GM21526 (cell line): Measurements from ENCODE around the gene COTL1.
"Not testable (repeated sequence)": the region's sequence is repeated elsewhere in the genome, so short reads cannot be mapped to it uniquely, and the experiment has no call there.

ENCODE experiments used
- ATAC-seq: cut with Tn5 transposase; IDR thresholded peaks from one replicate; pipeline ENCODE4 v1.9.1; 2021; ENCODE audit warnings: moderate library complexity; ENCODE audit not compliant: unreplicated experiment, low FRiP score

Gene COTL1

GRCh38 chr16:84535851-84536250, 82.0 kb downstream of the COTL1 start:
- no peak for ATAC-seq

DNA sequence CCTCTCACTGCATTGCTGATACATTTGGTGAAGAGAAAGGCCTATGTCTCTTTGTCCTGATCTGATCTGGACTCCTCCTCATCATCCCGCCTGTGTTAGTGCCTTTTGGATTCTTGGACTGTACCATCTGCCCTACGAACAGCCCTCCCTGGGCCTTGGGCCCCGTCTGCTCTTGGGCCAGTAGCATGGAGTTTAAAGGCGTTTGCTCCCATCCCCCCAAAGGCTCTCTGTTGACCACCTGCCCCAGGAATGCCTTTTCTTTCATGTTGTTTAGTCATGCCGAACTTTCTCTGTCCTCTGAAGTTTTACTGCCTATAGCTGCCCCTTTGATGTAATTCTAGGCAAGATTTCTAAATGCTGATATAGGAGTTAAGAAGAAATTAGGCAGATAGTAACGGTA, 82.5 kb downstream of the COTL1 start:
- no peak for ATAC-seq

DNA sequence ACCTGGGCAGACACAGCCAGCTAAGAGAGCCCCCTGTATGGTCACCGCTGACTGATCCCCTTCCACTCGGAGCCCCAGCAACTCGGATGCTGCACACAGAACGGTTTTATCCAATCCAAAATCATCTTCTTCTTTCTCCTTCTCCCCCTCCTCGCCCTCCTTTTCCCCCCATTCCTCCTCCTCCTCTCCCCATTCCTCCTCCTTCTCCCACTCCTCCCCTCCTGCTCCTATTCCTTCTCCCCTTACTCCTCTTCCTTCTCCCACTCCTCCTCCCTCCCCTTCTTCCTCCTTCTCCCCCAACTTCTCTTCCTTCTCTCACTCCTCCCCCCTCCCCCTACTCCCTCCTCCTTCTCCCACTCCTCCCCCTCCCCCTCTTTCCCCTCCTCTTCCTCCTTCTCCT, 83.1 kb downstream of the COTL1 start:
- no peak for ATAC-seq

GRCh38 chr16:84532855-84533486, 84.9 kb downstream of the COTL1 start:
- no peak for ATAC-seq

DNA sequence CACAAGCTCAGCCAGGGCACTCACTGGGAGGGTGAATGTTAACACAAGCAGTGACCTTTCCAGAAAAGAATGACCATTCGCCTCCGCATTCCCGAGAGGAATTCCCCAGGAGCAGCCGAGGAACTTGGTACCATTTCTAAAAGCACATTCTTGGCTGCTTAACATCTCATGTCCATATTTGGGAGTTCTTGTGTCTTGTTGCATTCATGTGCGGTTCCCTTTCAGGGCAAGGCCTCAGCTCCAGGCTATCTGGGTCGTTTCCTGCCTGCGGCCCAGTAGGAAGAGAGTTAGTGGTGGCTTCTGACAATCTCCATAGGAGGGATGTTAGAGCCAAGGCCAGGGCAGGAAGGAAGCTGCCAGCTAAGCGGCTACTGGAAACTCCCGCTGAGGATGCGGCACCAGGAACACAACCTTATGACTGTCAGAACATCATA, 85.6 kb downstream of the COTL1 start:
- no peak for ATAC-seq

DNA sequence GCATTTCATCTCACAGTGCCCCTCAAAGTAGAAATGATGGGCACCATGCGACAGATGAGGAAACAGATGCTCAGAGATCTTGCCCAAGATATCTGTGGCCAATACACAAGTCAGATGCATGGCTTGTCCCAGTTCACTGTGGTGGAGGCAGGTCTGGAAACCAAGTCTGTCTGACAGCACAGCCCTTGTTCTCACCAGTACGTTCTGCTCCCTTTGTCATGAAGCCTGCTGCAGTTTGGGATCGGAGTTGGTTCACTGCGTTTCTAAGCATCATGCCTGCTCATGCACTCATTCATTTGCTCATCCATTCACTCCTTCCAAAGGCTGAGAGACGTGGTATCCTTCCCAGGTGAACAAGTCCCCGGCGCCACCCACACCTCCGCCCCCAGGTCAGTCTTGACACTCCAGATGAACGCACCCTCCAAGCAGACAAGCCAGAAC, 86.2 kb downstream of the COTL1 start:
- no peak for ATAC-seq

DNA sequence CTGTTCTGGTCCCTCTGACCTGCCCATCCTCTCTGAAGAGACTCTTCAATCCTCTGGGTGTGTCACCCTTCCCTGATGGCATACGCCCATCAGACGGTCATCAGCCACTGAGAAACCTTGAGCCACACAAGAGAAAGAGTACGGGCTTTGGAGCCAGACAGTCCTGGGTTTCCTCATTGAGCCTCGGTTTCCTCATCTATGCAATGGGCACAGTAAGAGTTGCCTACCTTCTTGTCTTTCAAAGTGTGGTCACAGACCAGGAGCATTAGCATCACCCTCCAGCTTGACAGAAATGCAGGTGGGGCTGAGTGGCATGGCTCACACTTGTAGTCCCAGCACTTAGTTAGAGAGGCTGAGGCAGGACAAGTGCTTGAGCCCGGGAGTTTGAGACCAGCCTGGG, 87.3 kb downstream of the COTL1 start:
- no peak for ATAC-seq

DNA sequence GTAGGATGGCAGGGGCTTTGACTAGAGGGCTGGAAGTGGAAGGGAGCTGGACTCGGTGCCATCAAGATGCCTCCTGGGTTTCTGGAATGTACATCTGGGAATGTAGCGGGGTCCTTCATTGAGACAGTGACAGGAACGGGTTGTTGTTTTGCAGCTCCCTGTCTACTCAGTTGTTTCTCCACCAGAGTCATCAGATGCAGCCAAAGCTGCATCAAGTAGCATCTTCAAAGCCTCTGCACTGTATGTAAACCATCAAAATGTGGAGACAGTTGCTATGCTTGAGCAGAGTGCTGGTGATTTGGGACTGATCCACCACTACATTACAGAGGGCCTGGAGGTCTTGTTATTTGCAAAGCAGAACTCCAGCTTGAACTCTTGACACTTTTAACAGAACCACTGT, 88.3 kb downstream of the COTL1 start:
- ATAC-seq = no peak

- ATAC-seq = no peak
These were observed 89.6 kb downstream of the COTL1 start for GRCh38 chr16:84528322-84528721.

DNA sequence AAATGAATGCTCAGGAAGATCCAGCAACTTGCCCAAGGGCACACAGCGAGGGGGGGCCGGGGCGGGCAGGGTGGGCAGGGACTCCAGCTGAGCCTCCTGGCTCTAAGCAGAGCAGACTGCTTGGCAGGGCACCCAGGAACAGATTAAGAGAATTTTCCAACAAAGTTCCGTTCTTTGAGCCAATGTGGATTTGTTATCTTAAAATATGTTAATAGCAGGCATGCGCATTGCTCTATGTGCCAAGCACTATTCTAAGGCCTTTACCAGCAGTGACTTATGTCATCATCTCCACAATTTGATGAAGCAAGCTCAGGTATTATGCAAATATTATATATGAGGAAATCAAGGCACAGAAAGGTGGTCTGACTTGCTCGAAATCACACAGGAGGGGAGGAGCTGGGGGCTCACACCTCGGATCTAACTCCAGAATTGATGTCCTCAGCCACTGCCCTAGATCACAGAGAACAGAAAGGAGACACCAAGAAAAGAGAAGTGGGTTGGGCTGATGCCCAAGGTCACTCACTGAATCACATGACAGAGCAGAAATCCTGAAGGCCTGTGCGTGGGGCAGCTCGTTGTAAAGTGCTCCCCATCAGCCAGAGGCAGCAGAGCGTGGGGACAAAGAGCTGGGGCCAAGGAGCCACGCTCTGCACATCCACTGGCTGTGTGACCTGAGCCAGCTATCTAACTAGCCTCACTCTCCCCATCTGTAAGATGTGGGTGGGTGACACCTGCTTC, 90.2 kb downstream of the COTL1 start:
- no peak for ATAC-seq

DNA sequence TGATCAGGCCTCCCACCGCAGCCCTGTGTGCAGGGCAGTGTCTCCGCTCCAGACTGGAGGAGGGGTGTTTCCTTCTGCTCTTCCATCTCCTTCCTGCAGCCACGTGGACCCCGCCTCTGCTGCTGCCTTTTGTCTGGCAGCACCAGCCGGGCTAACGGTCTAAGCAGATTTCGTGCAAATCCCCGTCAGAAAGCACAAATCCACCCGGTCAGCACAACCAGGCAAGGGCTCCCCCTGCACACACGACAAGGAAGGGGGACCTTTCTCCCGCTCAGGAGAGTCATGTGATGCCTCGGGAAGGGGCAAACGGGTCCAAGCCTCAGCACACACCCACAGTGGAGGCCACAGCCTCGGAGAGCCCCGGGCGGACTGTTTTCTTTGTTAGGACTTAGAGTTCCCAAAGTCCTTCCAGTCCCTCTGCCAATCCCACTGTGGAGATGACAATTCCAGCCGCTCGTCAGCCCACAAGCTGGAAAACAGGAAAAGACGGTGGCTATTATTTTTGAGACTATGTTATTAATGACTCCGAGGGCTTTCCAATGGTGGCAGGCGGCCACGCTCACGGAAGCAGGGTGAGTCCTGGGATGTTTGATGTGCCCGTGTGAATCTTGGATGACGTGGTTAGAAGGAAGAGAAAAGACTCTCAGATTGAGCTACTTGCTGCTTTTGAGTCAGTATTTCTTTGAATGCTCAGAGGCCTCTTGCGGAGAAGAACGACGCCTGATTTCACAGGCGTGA, 90.9 kb downstream of the COTL1 start:
- no peak for ATAC-seq

- not testable (repeated sequence) for ATAC-seq
These were observed 92.8 kb downstream of the COTL1 start for GRCh38 chr16:84524941-84525581.

DNA sequence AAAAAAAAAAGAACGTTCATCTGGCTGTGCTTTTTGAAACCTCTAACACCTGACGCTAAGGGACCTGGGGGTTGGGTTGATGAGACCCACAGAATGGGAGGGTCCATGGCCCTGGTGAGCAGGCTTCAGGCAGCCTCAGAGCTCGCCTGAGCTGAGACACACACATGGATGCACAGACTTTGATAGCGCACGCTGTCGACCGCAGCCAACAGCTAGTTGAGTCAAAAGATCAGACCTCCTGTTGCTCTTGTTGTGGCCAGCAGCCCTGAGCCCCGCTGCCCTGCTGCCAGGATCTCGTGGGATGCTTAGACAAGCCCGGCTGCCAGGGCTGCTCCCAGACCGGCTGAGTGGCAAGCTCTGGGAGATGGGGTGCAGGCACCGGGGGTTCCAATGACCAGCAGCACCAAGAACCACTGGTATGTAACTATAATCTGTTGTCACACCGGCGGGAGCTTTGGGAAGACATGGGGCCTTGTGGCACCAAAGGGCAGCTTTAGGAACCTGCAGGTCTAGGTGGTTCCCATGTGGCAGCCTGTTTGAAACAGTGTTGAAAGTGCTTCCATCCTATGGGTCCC, 93.4 kb downstream of the COTL1 start:
- no peak for ATAC-seq

DNA sequence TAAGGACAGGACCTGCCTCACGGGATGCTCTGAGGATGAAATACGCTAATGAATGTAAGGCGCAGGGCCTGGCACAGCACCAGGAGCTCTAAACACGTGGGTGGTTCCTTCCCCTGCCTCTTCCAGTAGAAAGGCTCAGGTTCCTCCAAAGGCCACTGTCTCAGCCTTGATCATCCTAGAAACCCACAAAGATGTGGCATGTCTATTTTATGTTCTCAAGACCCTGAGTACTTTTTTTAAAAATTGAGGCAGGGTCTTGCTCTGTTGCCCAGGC, 96.4 kb downstream of the COTL1 start:
- ATAC-seq = no peak

- no peak for ATAC-seq
These were observed 97.0 kb downstream of the COTL1 start for GRCh38 chr16:84520725-84521496.

GRCh38 chr16:84519855-84520254, 98.0 kb downstream of the COTL1 start:
- ATAC-seq = no peak

DNA sequence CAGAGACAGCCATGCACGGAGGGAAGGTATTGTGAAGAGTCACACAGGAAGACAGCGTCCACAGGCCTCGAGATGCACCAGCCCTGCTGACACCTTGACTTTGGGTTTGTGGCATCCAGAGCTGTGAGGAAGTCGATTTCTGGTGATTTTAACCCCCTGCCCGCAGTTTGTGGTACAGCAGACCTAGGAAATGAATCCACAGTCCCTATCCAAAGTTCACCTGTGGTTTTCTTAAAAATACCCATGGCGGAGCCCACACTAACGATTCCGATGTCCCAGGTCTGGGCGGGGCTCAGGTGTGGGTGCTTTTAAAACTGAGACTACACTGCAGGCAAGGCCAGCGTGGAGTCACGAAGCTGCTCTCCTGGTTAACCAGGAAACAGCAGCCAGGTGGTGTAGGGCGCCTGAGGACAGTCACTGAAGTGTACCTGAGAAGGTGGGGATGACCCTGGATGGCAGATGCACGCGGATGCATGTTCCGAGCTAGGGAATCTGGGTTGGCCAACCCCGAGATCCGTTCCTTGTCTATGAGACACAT, 99.0 kb downstream of the COTL1 start:
- ATAC-seq = no peak

DNA sequence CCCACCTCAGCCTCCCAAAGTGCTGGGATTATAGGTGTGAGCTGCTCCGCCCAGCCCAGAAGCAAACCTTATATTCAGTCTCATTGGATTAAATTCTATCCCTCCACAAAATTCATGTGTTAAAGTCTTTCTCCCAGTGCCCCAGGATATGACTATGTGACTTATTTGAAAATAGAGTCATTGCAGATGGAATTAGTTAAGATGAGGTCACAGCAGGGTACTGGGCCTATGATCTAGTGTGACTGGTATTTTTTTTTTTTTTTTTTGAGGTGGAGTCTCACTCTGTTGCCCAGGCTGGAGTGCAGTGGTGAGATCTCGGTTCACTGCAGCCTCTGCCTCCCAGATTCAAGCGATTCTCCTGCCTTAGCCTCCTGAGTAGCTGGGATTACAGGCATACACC, 99.7 kb downstream of the COTL1 start:
- not testable (repeated sequence) for ATAC-seq

- no peak for ATAC-seq
These were observed 100.5 kb downstream of the COTL1 start for GRCh38 chr16:84517366-84517765.
